ENCODE data around the gene VIPR1.

DNA sequence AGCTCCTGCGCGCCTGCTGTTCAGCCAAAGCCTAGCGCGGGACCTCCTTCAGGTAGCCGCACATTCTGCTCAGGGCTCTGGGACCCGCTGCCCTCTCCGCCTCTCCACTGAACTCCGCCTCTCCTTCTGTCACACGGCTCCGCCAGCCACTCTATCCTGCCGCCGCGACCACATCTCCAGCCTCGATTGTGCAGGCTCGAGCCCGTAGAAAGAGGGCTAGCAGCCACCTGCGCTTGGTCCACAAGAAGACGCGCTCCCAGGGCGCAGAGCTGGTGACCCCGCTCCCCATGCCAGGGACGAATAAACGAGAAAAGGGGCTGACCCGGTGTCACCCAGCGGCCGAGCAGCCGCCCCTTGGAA, 1.1 kb upstream of the VIPR1 start:
- TF ChIP-seq ZBTB48 (tag by site-specific recombination; IDR thresholded peaks at IDR 0.05) (no peak), ZNF791 (tag by site-specific recombination; IDR thresholded peaks at IDR 0.05) (no peak), ZNF140 (tag by site-specific recombination; IDR thresholded peaks at IDR 0.05) (no peak), ZFP3 (tag by site-specific recombination; IDR thresholded peaks at IDR 0.05; ENCODE audit: low read depth) (no peak), ZFP41 (tag by site-specific recombination; IDR thresholded peaks at IDR 0.05; ENCODE audit: borderline replicate concordance) (no peak), CTCF (tag by site-specific recombination; IDR thresholded peaks at IDR 0.05) (no peak), ZNF221 (tag by site-specific recombination; IDR thresholded peaks at IDR 0.05; ENCODE audit: borderline replicate concordance) (no peak), ZFP69B (tag by site-specific recombination; IDR thresholded peaks at IDR 0.05) (no peak), ZNF555 (tag by site-specific recombination; conservative IDR thresholded peaks at IDR 0.05) (no peak), PRDM1 (tag by site-specific recombination; IDR thresholded peaks at IDR 0.05) (no peak)
